T-helper 2 cell treated with Interferon-gamma antibody and Interleukin-4, amounts not matched to agents 5 μg/mL and 100 μg/mL, for 36 hours (primary cell): ENCODE measurements around the gene HOXA4.
A peak's percentile ranks its signal among the peaks of the same experiment; 100 is the strongest.

Experiments
- DNase-seq: peaks from one replicate; pipeline ENCODE4 v3.0.0; 2021; ENCODE audit warnings: low spot score
- H3K27ac Mint-ChIP-seq: one replicate; pipeline ENCODE4 v1.8.0; 2021; ENCODE audit warnings: mild to moderate bottlenecking, mixed read lengths
- H3K27me3 Mint-ChIP-seq: one replicate; pipeline ENCODE4 v1.8.0; 2021; ENCODE audit warnings: low read depth, mixed read lengths
- H3K36me3 Mint-ChIP-seq: one replicate; pipeline ENCODE4 v1.8.0; 2021; ENCODE audit warnings: low read depth, mixed read lengths
- H3K4me1 Mint-ChIP-seq: one replicate; pipeline ENCODE4 v1.8.0; 2021; ENCODE audit warnings: low read depth, mixed read lengths
- H3K4me3 Mint-ChIP-seq: one replicate; pipeline ENCODE4 v1.8.0; 2022; ENCODE audit warnings: mild to moderate bottlenecking, moderate library complexity, mixed read lengths
- H3K9me3 Mint-ChIP-seq: one replicate; pipeline ENCODE4 v1.8.0; 2021; ENCODE audit warnings: mixed read lengths

The HOXA4 gene

DNA sequence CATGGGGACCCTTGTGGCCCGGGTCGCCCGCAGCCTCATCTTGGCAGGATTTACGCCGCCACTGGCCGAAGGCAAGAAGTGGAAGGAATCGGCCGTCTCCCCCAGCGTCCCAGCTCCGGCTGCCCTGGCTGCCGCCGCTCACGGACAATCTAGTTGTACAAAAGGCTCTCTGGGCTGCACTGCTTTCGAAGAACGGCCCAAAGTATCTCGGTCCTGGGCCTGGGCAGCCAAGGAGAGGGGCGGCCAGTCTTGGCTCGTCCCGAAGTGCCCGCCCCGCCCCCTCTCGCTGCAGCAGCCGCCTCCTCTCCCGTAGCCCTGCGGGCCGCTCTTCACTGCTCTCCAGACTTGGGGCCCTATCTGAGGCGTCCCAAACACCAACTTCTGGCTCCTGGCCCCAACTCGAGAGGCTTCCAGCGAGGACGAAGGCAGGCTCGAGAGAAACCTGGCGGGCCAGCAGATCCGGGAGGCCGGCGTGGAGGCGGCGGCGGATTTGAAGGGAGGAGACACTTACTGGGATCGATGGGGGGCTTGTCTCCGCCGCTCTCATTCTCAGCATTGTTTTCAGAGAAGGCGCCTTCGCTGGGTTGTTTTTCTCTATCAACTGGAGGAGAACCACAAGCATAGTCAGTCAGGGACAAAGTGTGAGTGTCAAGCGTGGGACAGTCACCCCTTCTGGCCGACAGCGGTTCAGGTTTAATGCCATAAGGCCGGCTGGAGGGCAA lies 34.0 kb upstream of the HOXA4 start:
- Mint-ChIP-seq H3K36me3 (peaks cover 2% of the 10 kb centered on the region), H3K27me3 (peaks cover 84% of the 10 kb centered on the region), H3K4me3 (no peak overlapping the region), H3K9me3 (no peaks in the 10 kb centered on the region), H3K4me1 (peaks cover 3% of the 10 kb centered on the region), H3K27ac (peak overlapping the region; percentile 67)
- DNase-seq: no peak

DNA sequence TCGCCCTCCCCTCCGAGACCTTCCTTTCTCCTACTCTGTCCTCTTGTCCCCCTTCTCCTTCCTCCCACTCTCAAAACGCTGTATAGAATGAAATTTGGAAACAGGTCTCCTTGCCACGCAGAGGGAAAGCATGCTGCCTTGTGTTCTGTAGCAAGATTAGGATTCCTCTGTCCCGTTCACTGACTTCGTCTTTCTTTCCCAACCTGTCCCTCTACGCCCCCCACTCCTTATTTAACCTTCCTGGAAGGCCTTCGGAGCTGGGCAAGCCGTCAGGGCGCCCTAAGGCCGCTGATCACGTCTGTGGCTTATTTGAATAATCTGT lies 33.4 kb upstream of the HOXA4 start:
- peaks cover 3% of the 10 kb centered on the region for H3K4me1 Mint-ChIP-seq
- DNase-seq: no peak
- no peaks in the 10 kb centered on the region for H3K9me3 Mint-ChIP-seq
- peaks cover 85% of the 10 kb centered on the region for H3K27me3 Mint-ChIP-seq
- peaks cover 2% of the 10 kb centered on the region for H3K36me3 Mint-ChIP-seq
- H3K4me3 Mint-ChIP-seq: no peak overlapping the region
- no peak overlapping the region for H3K27ac Mint-ChIP-seq

DNA sequence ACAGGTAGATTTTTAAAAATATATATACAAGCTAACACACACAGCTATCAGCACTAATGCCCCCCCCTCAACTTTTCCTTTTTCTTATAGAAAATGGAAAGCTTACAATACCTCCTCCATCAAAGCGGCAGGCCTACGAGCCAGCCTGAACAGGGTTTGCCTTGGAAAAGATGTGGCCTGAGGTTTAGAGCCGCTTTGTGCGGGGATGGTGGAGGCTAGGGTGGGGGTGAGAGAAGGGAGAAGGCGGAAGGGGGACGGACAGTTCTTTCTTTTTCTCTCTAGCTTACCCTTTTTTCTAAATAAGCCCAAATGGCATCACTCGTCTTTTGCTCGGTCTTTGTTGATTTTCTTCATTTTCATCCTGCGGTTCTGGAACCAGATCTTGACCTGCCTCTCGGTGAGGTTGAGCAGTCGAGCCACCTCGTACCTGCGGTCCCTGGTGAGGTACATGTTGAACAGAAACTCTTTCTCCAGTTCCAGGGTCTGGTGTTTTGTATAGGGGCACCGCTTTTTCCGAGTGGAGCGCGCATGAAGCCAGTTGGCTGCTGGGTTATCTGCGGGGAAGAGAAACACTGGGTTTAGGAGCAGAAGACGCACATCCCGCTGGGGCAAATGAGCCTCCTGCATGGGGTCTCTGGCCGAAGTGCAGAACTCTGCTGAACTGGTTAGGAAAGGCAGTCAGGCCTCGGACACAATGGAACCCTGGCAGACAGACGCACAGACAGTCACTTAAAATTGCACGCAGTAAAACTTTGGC lies 32.9 kb upstream of the HOXA4 start:
- Mint-ChIP-seq H3K9me3 (no peaks in the 10 kb centered on the region), H3K4me1 (peaks cover under 1% of the 10 kb centered on the region), H3K4me3 (no peak overlapping the region), H3K27ac (no peak overlapping the region), H3K27me3 (peaks cover 85% of the 10 kb centered on the region), H3K36me3 (no peaks in the 10 kb centered on the region)
- no peak for DNase-seq

DNA sequence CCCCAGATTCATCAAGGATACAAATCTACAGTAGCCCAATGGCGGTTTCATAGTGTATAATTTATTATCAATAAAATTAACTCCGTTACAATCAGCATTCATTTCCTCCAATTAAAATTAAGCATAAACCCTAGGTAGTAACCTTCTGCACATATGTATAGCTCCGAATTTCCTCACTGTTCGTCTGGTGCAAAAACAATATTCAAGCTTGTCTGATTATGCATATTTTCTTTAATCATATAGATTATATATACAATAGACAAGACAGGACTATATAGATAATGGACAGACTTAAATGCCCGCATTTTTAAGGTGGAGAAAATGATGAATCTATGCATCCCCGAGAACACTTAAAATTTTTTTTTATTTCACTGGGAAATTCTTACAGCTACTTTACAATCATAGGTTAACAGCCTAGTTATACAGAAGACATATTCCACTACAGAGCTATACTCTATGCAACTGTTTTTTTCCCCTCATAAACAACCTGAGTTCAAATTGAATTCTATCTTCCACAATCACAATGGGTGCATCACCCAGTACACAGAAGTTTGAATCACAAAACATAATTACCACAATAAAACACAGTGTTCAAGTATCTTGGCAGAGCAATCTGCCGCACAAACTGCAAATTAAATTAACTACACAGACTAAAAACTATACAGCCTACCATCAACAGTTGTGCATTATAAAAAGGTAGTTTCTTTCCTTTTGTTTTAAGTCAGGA lies 32.2 kb upstream of the HOXA4 start:
- H3K4me3 Mint-ChIP-seq: no peak overlapping the region
- H3K4me1 Mint-ChIP-seq: peaks cover 3% of the 10 kb centered on the region
- no peaks in the 10 kb centered on the region for H3K36me3 Mint-ChIP-seq
- DNase-seq: no peak
- no peak overlapping the region for H3K27ac Mint-ChIP-seq
- peaks cover 85% of the 10 kb centered on the region for H3K27me3 Mint-ChIP-seq
- no peaks in the 10 kb centered on the region for H3K9me3 Mint-ChIP-seq

DNA sequence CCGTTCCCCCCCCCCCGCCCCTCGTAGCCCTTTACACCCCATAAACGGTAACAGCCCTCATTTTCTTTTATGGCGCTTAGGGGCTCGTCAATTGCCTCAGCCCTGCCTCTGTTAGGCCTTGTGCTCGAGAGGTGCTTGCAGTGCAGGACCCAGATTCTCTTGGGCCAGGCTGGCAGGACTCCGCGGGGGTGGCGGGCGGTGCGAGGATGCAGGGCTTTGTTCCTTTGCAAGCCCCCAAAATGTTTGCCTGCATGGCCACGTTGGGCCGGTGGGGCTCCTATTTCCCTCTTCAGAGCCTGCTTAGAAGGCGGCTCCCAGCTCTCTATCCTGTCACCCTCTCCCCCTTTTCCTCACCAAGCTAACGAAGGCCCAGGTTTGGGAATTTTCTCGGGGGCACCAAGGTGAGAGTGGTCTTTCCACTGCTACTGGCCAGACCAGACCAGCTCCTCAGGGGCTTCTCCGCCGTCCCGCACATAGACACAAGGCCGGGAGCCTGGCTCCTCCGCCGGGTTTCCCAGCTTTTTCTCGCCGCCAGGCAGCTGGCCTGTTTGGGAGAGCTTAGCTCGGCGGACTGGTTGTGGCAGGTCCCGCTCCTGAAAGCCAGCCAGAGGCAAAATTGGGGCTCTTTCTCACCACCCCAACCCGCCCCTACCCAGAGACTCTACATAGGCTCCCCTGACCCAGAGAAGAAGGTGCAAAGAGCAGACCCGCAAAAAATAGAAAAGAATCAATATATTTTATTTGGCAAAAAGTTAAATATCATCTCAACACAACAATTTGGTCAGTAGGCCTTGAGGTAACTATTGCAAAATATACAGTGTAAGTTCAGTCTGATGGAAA lies 31.4 kb upstream of the HOXA4 start:
- H3K9me3 Mint-ChIP-seq: no peaks in the 10 kb centered on the region
- H3K27me3 Mint-ChIP-seq: peaks cover 85% of the 10 kb centered on the region
- H3K27ac Mint-ChIP-seq: no peak overlapping the region
- no peak for DNase-seq
- peaks cover 4% of the 10 kb centered on the region for H3K4me1 Mint-ChIP-seq
- no peaks in the 10 kb centered on the region for H3K36me3 Mint-ChIP-seq
- H3K4me3 Mint-ChIP-seq: no peak overlapping the region

DNA sequence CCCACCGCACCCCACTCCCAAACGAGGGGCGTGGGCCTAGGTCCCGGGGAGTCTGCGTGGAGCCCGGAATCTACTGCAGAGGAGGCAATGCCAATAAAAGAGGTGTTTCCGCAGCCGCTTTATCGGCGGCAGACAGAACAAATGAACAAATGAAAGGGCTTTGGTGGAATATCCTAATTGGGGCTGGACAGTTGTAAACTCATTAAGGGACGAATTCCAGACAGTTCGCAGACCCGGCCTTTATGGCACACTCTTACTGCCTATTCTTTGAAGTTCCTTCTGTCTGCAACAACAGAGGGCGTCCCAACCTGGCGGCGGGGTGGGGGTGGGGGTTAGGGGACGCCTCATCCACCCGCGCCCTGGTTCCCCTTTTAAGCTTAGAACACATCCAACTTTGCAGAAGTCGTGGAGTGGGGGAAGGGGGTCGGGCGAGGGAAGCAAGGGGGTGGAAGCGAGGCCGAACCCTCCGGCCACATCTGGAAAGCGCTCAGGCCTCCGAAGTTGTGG lies 30.7 kb upstream of the HOXA4 start:
- no peaks in the 10 kb centered on the region for H3K36me3 Mint-ChIP-seq
- H3K27me3 Mint-ChIP-seq: peaks cover 84% of the 10 kb centered on the region
- DNase-seq: no peak
- no peaks in the 10 kb centered on the region for H3K9me3 Mint-ChIP-seq
- H3K4me1 Mint-ChIP-seq: peaks cover 4% of the 10 kb centered on the region
- no peak overlapping the region for H3K27ac Mint-ChIP-seq
- H3K4me3 Mint-ChIP-seq: peak overlapping the region; percentile 73

DNA sequence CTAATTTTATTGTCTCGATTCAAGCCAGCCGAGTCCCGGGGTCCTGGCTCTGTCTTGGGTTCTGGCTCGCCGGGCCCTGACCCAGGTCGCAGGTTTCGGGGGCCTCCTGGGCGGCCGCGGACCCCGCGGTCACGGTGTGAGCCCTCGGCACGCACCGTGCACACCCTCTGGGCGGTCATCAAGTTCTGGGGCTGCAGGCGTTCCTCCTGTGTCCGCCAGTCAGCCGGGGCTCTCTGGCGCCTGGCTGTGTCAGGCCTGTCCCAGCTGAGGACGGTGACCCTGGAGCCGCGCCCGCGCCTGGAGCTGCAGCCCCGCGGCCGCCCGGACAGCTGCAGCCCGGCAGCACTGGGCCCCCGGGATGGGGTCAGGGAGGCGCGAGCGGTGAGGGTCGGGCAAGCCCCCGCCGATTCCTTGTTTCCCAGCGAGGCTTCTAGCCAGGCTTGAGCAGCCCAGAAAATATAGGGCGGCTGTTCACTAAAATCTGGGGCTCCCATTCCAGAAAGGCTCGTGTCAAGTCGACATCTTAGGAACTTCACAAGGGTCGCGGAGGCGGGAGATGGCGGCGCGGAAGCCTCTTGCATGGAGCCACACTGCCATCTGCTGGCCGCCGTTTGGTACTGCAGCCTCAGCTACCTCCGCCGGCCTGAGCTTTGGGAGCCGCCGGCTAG lies 30.1 kb upstream of the HOXA4 start:
- Mint-ChIP-seq H3K36me3 (no peaks in the 10 kb centered on the region), H3K27ac (no peak overlapping the region), H3K4me1 (peaks cover 4% of the 10 kb centered on the region), H3K4me3 (peak overlapping the region; percentile 73), H3K27me3 (peaks cover 83% of the 10 kb centered on the region), H3K9me3 (no peaks in the 10 kb centered on the region)
- DNase-seq: peak; percentile 66

DNA sequence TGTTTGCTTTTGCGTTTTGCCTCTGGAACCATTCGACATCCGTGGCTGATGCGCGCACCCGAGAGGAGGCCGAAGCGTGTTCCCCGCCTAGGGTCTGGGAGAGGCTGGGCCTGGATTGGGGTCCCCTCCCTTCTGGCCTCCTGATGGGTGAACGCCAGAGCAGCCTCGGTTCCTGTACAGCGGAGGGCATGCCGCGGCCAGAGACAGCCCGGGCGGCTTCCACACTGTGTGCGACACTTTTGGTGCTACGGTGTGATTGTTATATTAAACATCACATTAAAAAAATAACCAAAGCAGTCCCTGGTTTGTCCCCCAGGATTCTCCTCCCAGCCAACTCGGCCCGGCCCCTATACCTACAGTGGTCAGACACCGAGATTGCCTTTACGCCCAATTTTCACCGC lies 29.6 kb upstream of the HOXA4 start:
- no peak overlapping the region for H3K27ac Mint-ChIP-seq
- peaks cover 7% of the 10 kb centered on the region for H3K4me1 Mint-ChIP-seq
- DNase-seq: no peak
- peaks cover 84% of the 10 kb centered on the region for H3K27me3 Mint-ChIP-seq
- no peaks in the 10 kb centered on the region for H3K9me3 Mint-ChIP-seq
- H3K4me3 Mint-ChIP-seq: peak overlapping the region; percentile 51
- no peaks in the 10 kb centered on the region for H3K36me3 Mint-ChIP-seq

DNA sequence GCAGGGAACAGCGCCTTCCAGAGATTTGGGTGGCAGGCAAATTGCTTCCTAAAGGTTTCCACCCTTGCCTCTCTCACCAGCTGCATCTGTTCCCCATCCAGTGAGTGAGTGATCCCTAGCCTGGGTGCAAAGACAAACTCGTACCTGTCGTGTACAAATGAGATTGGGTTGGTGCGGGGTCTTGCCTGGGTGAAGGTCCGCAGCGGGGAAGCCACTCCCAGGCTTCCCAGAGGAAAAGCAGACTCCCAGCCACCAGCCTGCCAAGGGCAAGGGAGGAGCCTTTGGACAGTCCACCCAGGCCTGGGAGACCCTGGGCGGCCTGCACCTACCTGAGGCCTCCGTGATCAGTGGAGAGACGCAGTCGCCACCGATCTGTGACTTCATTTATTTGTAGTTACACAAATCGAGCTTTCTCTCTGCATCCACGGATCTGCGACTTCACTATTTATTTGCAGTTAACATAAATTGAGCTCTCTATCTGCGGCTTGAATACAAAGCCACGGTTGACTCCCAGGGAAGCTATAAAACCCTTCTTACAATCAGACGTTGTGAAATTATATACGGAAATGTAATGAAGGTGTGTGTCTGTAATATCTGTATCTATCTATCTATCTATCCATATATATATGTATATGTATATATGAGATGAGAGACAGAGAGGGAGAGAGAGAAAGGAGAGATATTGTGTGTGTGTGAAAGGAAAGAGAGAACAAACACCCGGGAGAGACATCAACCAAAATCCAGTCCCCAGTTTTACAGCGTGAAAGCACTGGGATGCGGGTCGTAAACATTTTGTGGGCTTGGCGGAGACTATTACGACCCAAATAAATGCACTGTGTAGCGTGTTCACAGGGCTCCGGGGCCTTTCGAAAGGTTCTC lies 28.9 kb upstream of the HOXA4 start:
- H3K4me1 Mint-ChIP-seq: peaks cover 12% of the 10 kb centered on the region
- H3K4me3 Mint-ChIP-seq: peak overlapping the region; percentile 21
- H3K27me3 Mint-ChIP-seq: peaks cover 86% of the 10 kb centered on the region
- no peaks in the 10 kb centered on the region for H3K9me3 Mint-ChIP-seq
- no peak overlapping the region for H3K27ac Mint-ChIP-seq
- H3K36me3 Mint-ChIP-seq: no peaks in the 10 kb centered on the region
- DNase-seq: no peak

DNA sequence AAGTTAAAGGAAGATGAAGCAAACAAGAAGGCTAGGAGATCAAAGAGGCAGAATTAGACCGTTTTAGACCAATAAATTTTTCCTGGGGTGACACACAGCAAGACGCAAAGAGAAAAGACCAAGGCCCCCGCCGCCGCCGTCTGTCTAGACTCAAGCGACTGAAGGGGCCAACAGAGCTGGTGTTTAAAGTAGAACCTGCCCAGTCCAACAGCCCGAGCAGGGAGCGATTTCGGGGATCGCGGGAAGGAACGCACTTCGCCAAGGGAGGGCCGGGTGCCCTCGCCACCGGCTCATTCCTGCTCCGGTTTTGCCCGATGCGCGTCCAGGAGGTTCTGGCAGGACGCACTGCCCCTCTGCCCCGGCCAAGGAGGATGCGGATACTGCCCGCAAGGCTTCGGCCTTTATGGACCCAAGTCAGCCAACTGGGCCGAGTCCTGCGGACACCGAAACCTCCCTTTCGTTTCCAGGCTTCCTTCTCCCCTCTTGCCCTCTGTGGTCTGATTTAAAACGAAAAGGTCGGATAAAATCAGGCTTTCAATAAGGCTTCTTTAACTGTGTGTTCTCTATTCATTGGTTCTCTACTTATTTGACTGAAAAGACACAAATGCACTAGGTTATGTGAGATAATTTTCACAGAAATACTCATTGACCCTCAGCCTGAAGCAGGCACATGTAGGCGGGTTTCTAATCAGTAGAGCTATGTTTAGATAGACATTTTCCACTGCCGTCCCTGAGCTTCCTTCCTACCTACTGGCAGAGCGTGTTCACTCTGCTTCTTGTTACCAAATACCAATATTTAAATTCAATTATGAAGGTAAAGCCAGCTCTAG lies 28.1 kb upstream of the HOXA4 start:
- H3K9me3 Mint-ChIP-seq: no peaks in the 10 kb centered on the region
- peaks cover 86% of the 10 kb centered on the region for H3K27me3 Mint-ChIP-seq
- peak overlapping the region; percentile 22 for H3K4me3 Mint-ChIP-seq
- peak overlapping the region; percentile 76 for H3K27ac Mint-ChIP-seq
- DNase-seq: no peak
- H3K4me1 Mint-ChIP-seq: peaks cover 13% of the 10 kb centered on the region
- H3K36me3 Mint-ChIP-seq: no peaks in the 10 kb centered on the region

DNA sequence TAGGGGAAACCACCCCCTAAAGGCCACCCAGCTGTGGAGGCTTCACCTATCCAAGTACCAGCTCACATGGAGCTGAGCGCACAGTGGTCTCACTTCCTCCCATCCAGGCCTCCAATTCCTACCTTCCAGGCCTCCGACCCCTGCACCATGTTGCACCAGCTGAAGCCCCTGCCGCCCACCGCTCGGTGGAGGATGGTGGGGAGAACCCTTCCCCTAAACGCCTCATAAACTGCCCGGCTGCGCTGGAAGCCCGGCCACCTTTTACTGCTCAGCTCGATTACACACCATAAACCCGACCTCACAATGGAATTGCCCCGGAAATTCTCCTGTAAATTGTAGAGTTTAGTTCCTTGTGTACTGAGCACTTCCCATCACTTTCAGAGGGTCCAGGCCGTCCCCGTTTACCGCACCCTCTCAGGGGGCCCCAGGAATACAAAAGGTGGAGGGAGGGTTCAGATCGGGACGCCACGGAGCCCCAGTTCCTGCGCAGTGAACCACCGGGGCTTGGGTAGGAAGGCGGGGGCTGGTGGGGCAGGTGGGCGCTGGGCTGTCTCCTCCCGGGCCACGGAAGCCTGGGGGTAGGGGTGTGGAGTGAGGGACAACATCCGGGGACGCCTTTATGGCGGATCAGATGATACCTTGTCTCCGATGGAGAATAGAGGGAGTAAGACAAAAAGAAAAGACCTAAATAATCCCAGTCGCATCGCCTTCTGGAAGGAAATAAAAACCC lies 27.3 kb upstream of the HOXA4 start:
- Mint-ChIP-seq H3K9me3 (no peaks in the 10 kb centered on the region), H3K36me3 (no peaks in the 10 kb centered on the region), H3K27ac (peak overlapping the region; percentile 76), H3K4me3 (peak overlapping the region; percentile 22), H3K4me1 (peaks cover 13% of the 10 kb centered on the region), H3K27me3 (peaks cover 85% of the 10 kb centered on the region)
- DNase-seq: no peak
